ENCODE data around the gene HSPA14.
"Not testable (repeated sequence)": the region's sequence is repeated elsewhere in the genome, so short reads cannot be mapped to it uniquely, and the experiment has no call there.

Gene HSPA14

DNA sequence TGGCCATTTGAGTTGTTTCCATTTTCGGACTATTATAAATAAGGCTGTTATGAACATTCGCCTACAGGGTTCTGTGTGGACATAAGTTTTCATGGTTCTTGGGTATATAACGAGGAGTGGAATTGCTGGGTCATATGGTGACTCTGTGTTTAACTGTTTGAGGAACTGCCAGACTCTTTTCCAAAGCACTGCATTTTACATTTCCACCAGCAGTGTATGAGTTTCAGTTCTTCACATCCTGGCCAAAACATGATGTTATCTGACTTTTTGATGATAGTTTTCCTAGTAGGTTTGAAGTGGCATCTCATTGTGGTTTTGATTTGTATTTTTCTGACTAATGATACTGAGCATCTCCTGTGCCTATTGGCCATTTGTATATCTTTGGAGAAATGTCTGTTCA, 46.0 kb downstream of the HSPA14 start:
- DNase-seq, result no peak

DNA sequence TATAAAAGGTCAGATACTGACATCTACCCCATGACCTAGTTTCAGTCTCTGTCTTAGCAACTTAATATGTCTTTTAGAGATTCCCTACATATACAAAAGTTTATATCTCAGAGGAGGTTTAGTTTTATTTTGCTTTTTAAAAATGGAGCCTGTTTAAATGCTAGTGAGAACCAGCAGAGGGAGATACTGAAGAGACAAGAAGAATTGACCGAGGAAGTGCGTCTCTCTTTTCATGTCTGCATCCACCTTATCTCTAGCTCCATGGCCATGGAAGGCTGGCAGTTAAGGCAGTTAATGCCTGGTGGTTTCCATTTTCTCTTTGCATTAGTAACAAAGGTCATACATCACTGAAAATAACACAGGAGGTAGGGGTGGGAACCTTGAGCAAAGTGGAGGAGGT, 51.2 kb downstream of the HSPA14 start:
- no peak for DNase-seq

DNA sequence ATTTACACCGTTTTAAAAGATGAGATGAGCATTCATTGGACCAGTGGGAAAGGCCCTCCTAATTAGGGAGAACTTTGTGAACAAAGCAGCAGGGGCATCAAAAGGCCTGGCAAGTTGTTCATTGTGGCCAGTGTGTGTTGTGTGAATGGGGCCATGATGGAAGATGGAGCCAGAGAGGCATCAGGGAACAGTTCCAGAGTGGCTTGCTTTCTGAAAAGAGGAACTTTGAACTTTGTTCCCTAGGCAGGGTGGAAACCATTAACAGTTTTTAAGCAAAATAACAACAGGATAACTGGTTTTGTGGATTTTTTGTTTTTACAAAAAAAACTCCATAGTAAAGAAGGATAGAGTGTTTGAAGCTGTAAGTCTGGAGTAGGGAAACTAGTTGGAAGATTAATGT, 53.0 kb downstream of the HSPA14 start:
- DNase-seq, result no peak

DNA sequence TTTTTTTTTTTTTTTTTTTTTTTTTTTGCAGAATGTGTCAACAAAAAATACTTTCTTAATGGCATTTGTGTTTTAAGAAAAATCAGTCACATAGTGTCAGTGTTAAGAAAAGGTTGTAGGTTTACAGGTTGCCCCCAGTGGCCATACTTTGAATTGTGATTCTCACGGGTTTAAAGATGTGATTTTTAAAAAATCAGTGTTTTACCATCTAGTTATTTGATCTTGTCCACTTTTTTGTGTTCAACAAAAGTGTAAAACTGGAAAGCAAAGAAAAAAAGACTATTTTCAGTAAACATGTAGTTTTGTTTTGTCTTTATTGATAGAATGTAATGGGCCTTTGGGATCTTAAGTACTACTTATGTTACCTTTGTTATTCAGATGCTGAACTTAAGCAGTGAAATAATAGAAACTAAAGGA, 66.2 kb downstream of the HSPA14 start:
- DNase-seq, result peak; percentile 18

DNA sequence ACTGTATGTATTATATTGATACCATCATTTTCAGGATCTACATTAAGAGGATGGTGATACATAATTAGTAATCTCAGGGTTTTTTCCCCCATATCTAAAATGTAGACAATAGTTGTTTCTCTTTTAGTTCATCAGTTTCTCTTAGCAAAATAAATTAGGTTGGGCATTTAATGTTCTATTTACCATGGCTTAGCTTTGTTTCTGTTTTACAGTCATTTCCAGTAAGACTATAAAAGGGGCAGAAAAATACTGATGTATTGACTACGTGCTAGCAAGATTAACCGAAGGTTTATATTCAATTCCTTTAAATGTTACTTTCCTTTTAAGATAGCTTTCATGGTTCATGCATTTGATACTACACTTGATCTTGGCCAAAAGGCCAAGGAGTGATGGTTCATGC, 66.8 kb downstream of the HSPA14 start:
- no peak for DNase-seq

DNA sequence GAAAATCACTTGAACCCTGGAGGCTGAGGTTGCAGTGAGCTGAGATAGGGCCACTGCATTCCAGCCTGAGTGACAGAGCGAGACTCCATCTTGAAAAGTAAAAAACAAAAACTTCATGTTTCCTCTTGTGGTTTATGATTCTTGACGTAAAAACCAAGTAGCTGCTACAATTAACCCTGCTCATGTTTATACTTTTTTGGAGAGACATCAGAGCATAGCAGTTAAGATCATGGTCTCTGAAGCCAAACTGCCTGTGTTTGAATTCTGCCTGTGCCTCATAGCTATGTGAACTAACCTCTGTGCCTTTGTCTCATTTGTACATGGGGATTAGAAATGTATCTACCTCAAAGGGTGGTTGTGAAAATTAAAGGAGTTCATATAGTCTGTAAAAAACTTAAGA, 67.8 kb downstream of the HSPA14 start:
- no peak for DNase-seq

DNA sequence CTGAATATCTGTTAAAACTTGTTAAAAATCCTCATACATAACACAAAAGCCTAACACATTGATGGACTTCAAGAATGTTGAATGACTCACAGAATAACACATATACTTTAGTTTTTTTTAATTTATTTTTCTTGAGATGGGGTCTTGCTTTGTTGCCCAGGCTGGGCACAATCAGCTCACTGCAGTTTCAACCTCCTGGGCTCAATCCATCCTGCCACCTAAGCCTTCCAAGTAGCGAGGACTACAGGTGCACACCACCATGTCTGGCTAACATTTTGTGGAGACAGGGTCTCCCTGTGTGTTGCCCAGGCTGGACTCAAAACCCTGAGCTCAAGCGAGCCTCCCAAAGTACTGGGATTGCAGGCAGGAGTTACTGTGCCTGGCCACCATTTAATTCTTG, 68.7 kb downstream of the HSPA14 start:
- DNase-seq, result no peak

DNA sequence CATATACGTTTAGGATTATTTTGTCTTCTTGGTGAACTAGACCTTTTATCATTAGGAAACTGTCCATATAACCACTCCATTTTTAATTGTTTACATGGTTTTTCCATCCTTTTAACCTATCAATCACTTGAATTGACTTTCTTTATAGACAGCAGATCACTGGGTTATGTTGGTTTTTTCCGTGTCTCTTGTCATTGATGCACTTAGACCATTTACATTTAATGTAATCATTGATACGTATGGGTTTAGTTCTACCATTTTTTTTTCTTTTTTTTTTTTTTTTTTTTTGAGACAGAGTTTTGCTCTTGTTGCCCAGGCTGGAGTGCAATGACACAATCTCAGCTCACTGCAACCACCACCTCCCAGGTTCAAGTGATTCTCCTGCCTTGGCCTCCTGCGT, 69.5 kb downstream of the HSPA14 start:
- not testable (repeated sequence) for DNase-seq

DNA sequence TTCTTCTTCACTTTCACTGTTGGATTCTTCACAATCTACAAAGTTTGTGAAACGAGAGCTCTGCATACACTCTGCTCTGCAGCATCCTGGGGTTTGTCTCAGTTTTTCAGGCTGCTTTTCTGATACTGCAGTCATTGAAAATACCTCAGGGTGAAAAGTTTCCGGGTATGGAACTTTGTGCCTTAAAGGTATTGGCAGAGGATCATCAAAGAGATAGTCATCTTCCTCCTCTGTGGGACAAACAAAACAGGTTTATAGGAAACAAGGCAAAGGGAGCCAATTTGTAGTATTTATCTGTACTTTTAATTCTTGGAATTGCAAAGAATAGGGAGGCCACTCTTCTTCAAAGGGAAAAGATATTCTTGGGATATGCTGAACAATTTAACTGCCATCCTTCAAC, 71.0 kb downstream of the HSPA14 start:
- DNase-seq, result no peak

DNA sequence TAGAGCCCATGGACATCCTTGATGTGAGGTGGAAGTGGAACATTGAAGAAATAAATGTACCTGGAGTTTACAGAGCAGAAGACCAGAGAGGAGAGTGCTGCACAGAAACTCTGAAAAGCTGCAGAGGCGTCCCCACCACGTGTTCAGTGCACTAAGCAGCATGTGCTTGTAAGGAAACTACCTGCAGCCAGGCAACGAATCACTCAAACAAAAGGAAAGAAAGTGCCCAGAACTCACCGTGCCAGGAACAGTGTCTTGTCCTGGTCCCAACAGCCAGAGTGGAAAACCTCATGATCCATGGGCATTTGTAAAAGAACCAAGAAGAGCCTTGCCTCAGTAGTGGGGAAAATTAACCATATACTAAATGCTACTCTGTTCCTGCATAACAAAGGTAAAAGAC, 72.8 kb downstream of the HSPA14 start:
- no peak for DNase-seq

DNA sequence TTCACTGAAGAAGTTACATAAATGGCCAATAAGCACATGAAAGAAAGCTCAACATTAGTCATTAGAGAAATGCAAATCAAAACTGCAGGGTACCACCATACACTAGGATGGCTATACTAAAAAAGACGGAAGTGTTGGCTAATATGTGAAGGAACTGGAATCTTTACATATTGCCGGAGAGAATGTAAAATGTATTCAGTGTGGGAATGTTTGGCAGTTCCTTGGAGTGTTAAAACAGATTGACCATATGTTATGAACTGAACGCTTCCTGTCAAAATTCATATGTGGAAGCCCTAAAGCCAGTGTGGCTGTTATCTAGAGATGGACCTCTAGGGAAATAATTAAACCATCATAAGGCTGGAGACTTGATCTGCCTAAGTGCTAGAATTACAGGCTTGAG, 73.7 kb downstream of the HSPA14 start:
- no peak for DNase-seq

DNA sequence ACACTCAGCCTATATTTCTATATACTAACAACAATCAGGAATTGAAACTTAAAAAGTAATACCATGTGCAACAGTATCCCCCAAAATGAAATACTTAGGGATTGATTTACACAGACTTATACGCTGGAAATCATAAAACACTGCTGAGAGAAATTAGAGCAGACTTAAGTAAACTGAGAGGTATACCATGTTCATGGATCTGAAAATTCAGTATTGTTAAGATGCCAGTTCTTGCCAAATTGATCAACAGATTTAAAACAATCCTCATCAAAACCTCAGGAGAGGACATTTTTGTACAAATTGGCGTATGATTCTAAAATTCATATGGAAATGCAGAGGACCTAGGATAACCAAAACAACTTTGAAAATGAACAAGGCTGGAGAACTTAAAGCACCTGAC, 78.5 kb downstream of the HSPA14 start:
- DNase-seq, result no peak

DNA sequence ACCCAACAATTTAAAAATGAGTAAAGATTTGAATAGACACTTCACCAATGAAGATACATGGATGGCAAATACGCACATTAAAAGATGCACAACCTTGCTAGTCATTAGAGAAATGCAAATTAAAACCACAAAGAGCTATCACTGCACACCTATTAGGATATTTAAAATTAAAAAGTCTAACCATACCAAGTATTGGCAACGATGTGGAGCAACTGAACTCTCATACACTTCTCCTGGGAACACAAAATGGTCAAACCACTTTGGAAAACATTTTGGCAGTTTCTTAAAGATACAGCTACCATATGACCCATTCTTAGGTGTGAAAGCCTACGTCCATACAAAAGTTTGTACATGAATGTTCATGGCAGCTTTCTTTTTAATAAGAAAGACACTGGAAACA, 79.7 kb downstream of the HSPA14 start:
- DNase-seq, result no peak

DNA sequence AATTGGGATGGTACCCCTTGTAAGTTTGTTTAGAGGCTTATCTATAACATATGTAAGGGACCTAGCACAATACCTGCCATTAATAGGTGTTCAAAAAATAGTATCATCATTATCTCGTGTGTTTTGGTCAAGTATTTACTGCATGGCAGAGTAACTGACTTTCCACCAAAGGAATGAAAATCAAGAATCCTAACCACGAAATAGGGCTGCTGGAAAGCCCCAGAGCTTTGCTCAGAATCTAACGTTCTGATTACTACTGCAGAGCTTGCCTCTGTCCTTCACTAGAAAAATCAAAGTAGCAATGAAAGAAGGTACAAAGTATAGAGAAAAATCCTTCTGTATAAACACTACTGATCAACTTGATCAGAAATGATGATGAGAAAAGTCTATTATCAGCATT, 80.9 kb downstream of the HSPA14 start:
- no peak for DNase-seq
